Activated B cell treated with CpG ODN at 0.5 μM for 24 hours (primary cell): Measurements from ENCODE around the gene CYB5A. TPM values are rescaled to one million over a fixed set of nuclear protein-coding genes. Genes with fewer than 3 reads are reported as not detected.
"Not testable (repeated sequence)": the region's sequence is repeated elsewhere in the genome, so short reads cannot be mapped to it uniquely, and the experiment has no call there.

Source experiments
- ATAC-seq: fragments of 200-7000 bp; cut with Tn5 transposase; one replicate; pipeline ENCODE4 v1.10.0; 2021; ENCODE audit warnings: low read depth, mild to moderate bottlenecking, moderate library complexity
- CTCF ChIA-PET: fragments of 350-600 bp; sonication (Branson Sonifier 250); formaldehyde crosslinking; loops from one replicate; lab custom pipeline; 2021; ENCODE audit warnings: antibody characterized with exemption; lab: Charles Lee
- POLR2A ChIA-PET: fragments of 350-600 bp; sonication (Branson Sonifier 250); formaldehyde crosslinking; loops from one replicate; lab custom pipeline; 2021; ENCODE audit warnings: antibody characterized with exemption; lab: Charles Lee
- DNase-seq: peaks from one replicate; pipeline ENCODE4 v3.0.0; 2022
- H3K27ac Mint-ChIP-seq: one replicate; pipeline ENCODE4 v1.8.0; 2020; ENCODE audit warnings: mixed read lengths
- H3K27me3 Mint-ChIP-seq: one replicate; pipeline ENCODE4 v1.8.0; 2021; ENCODE audit warnings: mixed read lengths
- H3K36me3 Mint-ChIP-seq: one replicate; pipeline ENCODE4 v1.8.0; 2021; ENCODE audit warnings: low read depth, mixed read lengths
- H3K4me1 Mint-ChIP-seq: one replicate; pipeline ENCODE4 v1.8.0; 2021; ENCODE audit warnings: mixed read lengths
- H3K4me3 Mint-ChIP-seq: one replicate; pipeline ENCODE4 v1.8.0; 2020; ENCODE audit warnings: mild to moderate bottlenecking, mixed read lengths
- H3K9me3 Mint-ChIP-seq: one replicate; pipeline ENCODE4 v1.8.0; 2020; ENCODE audit warnings: mixed read lengths
- intact Hi-C: fragments of 100-400 bp; cut with micrococcal nuclease; formaldehyde crosslinking; loops from one replicate; pipeline ENCODE4 v1.15.1; 2024
- total RNA-seq: library from RNA; stranded (reverse); gene quantifications from 2 replicates; pipeline ENCODE4 v1.2.3, GENCODE V29; 2022
- TF ChIP-seq, protein P1 (sequence below): fragments of 200-600 bp; IDR thresholded peaks from one replicate; pipeline ENCODE4 v1.8.0; 2022; ENCODE audit warnings: antibody characterized with exemption, mild to moderate bottlenecking

Gene CYB5A
- total RNA-seq, 1 donor from 2014 or later = 47.2 TPM

DNA sequence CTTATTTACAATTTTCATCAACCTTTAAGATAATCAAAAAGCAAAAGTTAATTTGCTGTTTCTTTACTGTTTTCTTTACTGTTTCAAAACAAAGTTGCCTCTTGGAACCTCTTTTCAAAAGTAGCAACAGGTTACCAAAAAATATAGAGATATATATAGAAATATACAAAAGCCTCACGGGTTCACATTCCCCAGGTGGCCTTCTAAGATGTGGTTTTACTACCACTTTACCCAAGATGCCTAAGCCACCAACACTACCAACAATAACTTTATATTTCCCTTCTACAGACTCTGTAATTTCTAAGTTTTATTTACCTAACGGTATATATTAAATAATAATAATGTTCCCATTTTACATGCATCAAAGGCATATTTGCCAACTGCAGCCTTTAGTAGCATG is 4.9 kb downstream of the CYB5A start:
- no peaks in the 10 kb centered on the region for H3K9me3 Mint-ChIP-seq
- CTCF ChIA-PET = no interaction called here
- H3K4me1 Mint-ChIP-seq = peaks cover 70% of the 10 kb centered on the region
- POLR2A ChIA-PET = no interaction called here
- intact Hi-C loops = no loop called here
- peaks cover 6% of the 10 kb centered on the region for H3K36me3 Mint-ChIP-seq
- DNase-seq (no peak), ATAC-seq (no peak)
- no peak overlapping the region for H3K4me3 Mint-ChIP-seq
- TF ChIP-seq, protein P1, sequence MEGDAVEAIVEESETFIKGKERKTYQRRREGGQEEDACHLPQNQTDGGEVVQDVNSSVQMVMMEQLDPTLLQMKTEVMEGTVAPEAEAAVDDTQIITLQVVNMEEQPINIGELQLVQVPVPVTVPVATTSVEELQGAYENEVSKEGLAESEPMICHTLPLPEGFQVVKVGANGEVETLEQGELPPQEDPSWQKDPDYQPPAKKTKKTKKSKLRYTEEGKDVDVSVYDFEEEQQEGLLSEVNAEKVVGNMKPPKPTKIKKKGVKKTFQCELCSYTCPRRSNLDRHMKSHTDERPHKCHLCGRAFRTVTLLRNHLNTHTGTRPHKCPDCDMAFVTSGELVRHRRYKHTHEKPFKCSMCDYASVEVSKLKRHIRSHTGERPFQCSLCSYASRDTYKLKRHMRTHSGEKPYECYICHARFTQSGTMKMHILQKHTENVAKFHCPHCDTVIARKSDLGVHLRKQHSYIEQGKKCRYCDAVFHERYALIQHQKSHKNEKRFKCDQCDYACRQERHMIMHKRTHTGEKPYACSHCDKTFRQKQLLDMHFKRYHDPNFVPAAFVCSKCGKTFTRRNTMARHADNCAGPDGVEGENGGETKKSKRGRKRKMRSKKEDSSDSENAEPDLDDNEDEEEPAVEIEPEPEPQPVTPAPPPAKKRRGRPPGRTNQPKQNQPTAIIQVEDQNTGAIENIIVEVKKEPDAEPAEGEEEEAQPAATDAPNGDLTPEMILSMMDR = no peak
- H3K27me3 Mint-ChIP-seq = no peaks in the 10 kb centered on the region
- no peak overlapping the region for H3K27ac Mint-ChIP-seq

DNA sequence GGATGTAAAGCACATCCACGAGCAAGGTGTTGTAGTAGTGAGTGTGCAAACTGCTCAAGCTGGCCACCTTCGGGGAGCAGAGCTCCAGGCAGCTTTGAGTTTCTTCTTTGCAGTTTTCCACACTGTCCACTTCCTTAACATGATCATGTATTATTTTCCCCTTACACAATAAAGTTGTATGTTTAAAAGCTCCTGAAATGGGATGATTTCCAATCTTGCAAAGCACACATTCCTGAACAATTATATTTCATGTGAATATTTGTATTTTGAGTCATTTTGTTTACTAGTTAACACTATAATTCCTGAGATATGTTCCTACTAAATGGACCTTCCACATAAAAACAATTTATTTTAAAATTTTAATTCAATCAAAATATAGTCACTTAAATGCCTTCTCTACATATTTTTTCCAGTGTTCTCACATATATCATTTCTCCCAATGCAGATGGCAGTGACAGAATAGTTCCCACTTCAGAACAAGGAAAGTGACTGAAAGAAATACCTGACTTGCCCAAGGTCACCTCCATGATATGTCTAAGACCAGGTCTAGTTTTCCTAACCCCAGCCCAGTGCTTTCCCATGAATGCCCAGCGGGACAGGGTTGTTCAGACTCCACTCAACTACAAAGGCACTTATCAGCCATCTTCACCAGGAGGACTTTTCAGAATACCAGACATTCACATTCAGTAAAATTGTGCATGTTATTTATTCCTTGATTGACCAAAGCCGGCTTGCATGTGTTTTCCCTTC is 5.5 kb downstream of the CYB5A start:
- peak overlapping the region; percentile 5 for H3K27ac Mint-ChIP-seq
- H3K4me3 Mint-ChIP-seq = no peak overlapping the region
- CTCF ChIA-PET = no interaction called here
- H3K36me3 Mint-ChIP-seq = peaks cover 6% of the 10 kb centered on the region
- no peaks in the 10 kb centered on the region for H3K27me3 Mint-ChIP-seq
- DNase-seq (no peak), ATAC-seq (no peak)
- H3K4me1 Mint-ChIP-seq = peaks cover 72% of the 10 kb centered on the region
- TF ChIP-seq, protein P1 = no peak
- POLR2A ChIA-PET = interaction anchor here (0.9 kb wide), 1 partner anchor 22 kb away, joined by 3 read pairs; no protein-coding TSS in a partner anchor
- H3K9me3 Mint-ChIP-seq = no peaks in the 10 kb centered on the region
- intact Hi-C loops = no loop called here

DNA sequence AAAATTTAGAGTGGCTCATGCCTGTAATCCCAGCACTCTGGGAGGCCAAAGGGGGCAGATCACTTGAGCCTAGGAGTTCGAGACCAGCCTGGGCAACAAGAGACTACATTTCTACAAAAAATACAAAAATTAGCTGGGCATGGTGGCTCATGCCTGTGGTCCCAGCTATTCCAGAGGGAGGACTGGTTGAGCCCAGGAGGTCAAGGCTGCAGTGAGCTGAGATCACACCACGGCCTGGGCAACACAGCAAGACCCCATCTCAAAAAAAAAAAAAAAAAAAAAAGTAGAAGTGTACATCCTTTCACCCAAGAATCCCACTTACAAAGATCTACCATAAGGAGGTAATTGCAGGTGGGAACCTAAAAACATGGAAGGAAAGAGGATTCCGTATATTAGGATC is 6.2 kb downstream of the CYB5A start:
- H3K36me3 Mint-ChIP-seq, intact Hi-C loops, H3K27ac Mint-ChIP-seq, H3K9me3 Mint-ChIP-seq, ATAC-seq, H3K27me3 Mint-ChIP-seq, H3K4me3 Mint-ChIP-seq, DNase-seq: not testable (repeated sequence)
- POLR2A ChIA-PET = interaction anchor here (0.9 kb wide), 1 partner anchor 21 kb away, joined by 3 read pairs; no protein-coding TSS in a partner anchor
- peaks cover 79% of the 10 kb centered on the region for H3K4me1 Mint-ChIP-seq
- CTCF ChIA-PET = interaction anchor here (1.4 kb wide), 1 partner anchor 56 kb away, joined by 3 read pairs; no protein-coding TSS in a partner anchor

DNA sequence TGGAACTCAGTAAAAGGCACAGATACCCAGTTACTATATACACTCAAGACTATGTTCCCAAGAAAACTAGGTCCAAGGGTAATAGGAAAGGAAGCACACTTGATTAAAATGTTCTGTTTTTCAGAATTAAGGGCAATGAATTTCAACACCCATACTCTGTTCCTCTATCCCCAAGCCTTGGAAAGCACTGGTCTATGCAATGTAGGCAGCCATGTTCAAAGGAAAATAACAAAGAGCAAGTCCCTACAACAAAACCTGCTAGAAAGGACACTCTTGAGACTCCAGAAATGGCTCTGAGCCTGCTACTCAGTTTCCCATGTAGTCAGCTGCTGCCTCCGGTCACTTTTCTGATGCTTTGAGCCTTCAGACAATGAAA is 6.8 kb downstream of the CYB5A start:
- no peak overlapping the region for H3K27ac Mint-ChIP-seq
- H3K4me3 Mint-ChIP-seq = no peak overlapping the region
- peaks cover 6% of the 10 kb centered on the region for H3K36me3 Mint-ChIP-seq
- ChIA-PET POLR2A (interaction anchor here (0.9 kb wide), 1 partner anchor 20 kb away, joined by 3 read pairs; no protein-coding TSS in a partner anchor), CTCF (interaction anchor here (1.4 kb wide), 1 partner anchor 57 kb away, joined by 3 read pairs; no protein-coding TSS in a partner anchor)
- TF ChIP-seq, protein P1 = no peak
- no peak for DNase-seq
- intact Hi-C loops = no loop called here
- H3K9me3 Mint-ChIP-seq = no peaks in the 10 kb centered on the region
- H3K4me1 Mint-ChIP-seq = peaks cover 75% of the 10 kb centered on the region
- no peaks in the 10 kb centered on the region for H3K27me3 Mint-ChIP-seq
- ATAC-seq = no peak

DNA sequence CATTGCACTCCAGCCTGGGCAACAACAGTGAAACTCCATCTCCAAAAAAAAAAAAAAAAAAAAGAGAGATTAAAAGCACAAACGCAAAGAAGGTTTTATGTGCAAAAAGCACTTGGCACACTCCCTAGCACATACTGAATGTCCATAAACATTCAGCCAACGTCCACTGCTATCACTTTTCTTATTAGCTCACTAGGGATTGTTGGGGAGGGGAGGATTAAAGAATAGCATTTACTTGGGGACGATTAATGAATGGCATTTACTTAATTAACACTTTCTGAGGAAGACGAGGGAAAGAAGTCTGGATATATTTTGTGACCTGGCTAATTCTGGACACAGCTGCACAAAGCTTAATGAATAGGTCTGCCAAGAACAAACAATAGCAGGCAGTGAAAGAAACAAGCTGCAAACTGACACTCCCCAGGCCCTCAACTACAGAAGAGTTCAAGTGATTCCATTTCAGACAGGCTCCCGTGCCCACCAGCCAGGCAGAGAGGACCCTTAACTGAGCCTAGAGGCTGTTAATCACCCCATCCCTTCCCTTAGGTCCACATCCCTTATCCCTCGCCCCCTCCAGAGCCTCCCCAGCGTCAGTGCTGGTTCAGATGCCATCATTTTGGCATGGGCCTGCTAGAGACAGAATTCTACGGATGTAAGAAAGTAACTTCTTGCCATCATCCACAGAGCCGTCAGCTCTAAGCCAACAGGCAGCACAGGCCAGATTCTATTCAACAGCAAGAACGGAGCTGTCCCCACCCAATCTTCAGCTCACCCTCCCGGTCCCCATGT is 7.4 kb downstream of the CYB5A start:
- TF ChIP-seq, protein P1 = no peak
- intact Hi-C loops = no loop called here
- Mint-ChIP-seq H3K36me3 (peaks cover 6% of the 10 kb centered on the region), H3K27ac (peak overlapping the region; percentile 6), H3K27me3 (no peaks in the 10 kb centered on the region), H3K4me3 (no peak overlapping the region), H3K4me1 (peaks cover 69% of the 10 kb centered on the region), H3K9me3 (no peaks in the 10 kb centered on the region)
- DNase-seq (no peak), ATAC-seq (no peak)
- CTCF ChIA-PET = interaction anchor here (1.4 kb wide), 1 partner anchor 57 kb away, joined by 3 read pairs; no protein-coding TSS in a partner anchor
- POLR2A ChIA-PET = no interaction called here
